Chondrocyte (in vitro differentiated cells): ENCODE data around the gene SASS6. TPM values are rescaled to one million over a fixed set of nuclear protein-coding genes. Genes with fewer than 3 reads are reported as not detected.

Source experiments
- DNase-seq: peaks from one replicate; pipeline ENCODE4 v3.0.0; 2021; ENCODE audit warnings: mixed read lengths, low spot score
- H3K27ac Mint-ChIP-seq: one replicate; pipeline ENCODE4 v1.8.0; 2021; ENCODE audit warnings: mild to moderate bottlenecking, moderate library complexity, mixed read lengths; ENCODE audit not compliant: unreplicated experiment
- H3K27me3 Mint-ChIP-seq: 2 replicates; pipeline ENCODE4 v1.8.0; 2021; ENCODE audit warnings: low read depth, mixed read lengths
- H3K36me3 Mint-ChIP-seq: 2 replicates; pipeline ENCODE4 v1.8.0; 2021; ENCODE audit warnings: low read depth, mixed read lengths
- H3K4me1 Mint-ChIP-seq: 2 replicates; pipeline ENCODE4 v1.8.0; 2021; ENCODE audit warnings: low read depth, mild to moderate bottlenecking, mixed read lengths
- H3K4me3 Mint-ChIP-seq: one replicate; pipeline ENCODE4 v1.8.0; 2021; ENCODE audit warnings: mild to moderate bottlenecking, moderate library complexity, mixed read lengths; ENCODE audit not compliant: unreplicated experiment
- H3K9me3 Mint-ChIP-seq: 2 replicates; pipeline ENCODE4 v1.8.0; 2021; ENCODE audit warnings: low read depth, mixed read lengths
- CTCF ChIP-seq: fragments of 200-600 bp; sonication (generic); IDR thresholded peaks from 2 replicates; pipeline ENCODE4 v1.5.0; 2021; ENCODE audit warnings: antibody characterized with exemption, mild to moderate bottlenecking, moderate library complexity
- total RNA-seq: library from RNA; stranded (reverse); gene quantifications from 3 replicates; pipeline ENCODE4 v1.2.1, GENCODE V29; 2021

The SASS6 gene
- total RNA-seq, 1 donor from 2014 or later = 2.3 TPM

- peaks cover 3% of the 10 kb centered on the region for H3K36me3 Mint-ChIP-seq
- no peak overlapping the region for H3K27ac Mint-ChIP-seq
- no peak overlapping the region for H3K4me3 Mint-ChIP-seq
- no peaks in the 10 kb centered on the region for H3K27me3 Mint-ChIP-seq
- no peak for DNase-seq
- H3K4me1 Mint-ChIP-seq = peaks cover 10% of the 10 kb centered on the region
- no peak for TF ChIP-seq CTCF
- peaks cover 3% of the 10 kb centered on the region for H3K9me3 Mint-ChIP-seq
Observed at GRCh38 chr1:100115524-100115923, 17.2 kb downstream of the SASS6 start.

GRCh38 chr1:100109554-100110066 lies 23.1 kb downstream of the SASS6 start:
- Mint-ChIP-seq H3K9me3 (no peaks in the 10 kb centered on the region), H3K27me3 (no peaks in the 10 kb centered on the region), H3K36me3 (peaks cover 3% of the 10 kb centered on the region), H3K27ac (no peak overlapping the region), H3K4me1 (peaks cover 10% of the 10 kb centered on the region), H3K4me3 (no peak overlapping the region)
- no peak for TF ChIP-seq CTCF
- DNase-seq = no peak

GRCh38 chr1:100107696-100108095 lies 25.0 kb downstream of the SASS6 start:
- no peaks in the 10 kb centered on the region for H3K27me3 Mint-ChIP-seq
- peaks cover 10% of the 10 kb centered on the region for H3K4me1 Mint-ChIP-seq
- no peak for DNase-seq
- no peak overlapping the region for H3K4me3 Mint-ChIP-seq
- no peaks in the 10 kb centered on the region for H3K9me3 Mint-ChIP-seq
- no peak overlapping the region for H3K27ac Mint-ChIP-seq
- TF ChIP-seq CTCF = no peak
- H3K36me3 Mint-ChIP-seq = peaks cover 5% of the 10 kb centered on the region

- TF ChIP-seq CTCF = no peak
- no peaks in the 10 kb centered on the region for H3K9me3 Mint-ChIP-seq
- H3K4me1 Mint-ChIP-seq = peaks cover 7% of the 10 kb centered on the region
- no peaks in the 10 kb centered on the region for H3K27me3 Mint-ChIP-seq
- peaks cover 6% of the 10 kb centered on the region for H3K36me3 Mint-ChIP-seq
- no peak overlapping the region for H3K27ac Mint-ChIP-seq
- DNase-seq = no peak
- H3K4me3 Mint-ChIP-seq = no peak overlapping the region
Observed at GRCh38 chr1:100101564-100101963, 31.2 kb downstream of the SASS6 start.

- Mint-ChIP-seq H3K9me3 (no peaks in the 10 kb centered on the region), H3K27ac (peak overlapping the region; percentile 58), H3K4me1 (peaks cover 7% of the 10 kb centered on the region), H3K27me3 (no peaks in the 10 kb centered on the region), H3K4me3 (no peak overlapping the region), H3K36me3 (peaks cover 8% of the 10 kb centered on the region)
- no peak for TF ChIP-seq CTCF
- DNase-seq = no peak
Observed at GRCh38 chr1:100100202-100100601, 32.5 kb downstream of the SASS6 start.
